Osteoblast (primary cell): ENCODE data around the gene LPIN3. TPM values are rescaled to one million over a fixed set of nuclear protein-coding genes. Genes with fewer than 3 reads are reported as not detected.
A peak's percentile ranks its signal among the peaks of the same experiment; 100 is the strongest.

ENCODE experiments used
- DNase-seq: peaks from one replicate; pipeline ENCODE4 v3.0.0; 2011; ENCODE audit warnings: low spot score, mixed read lengths; ENCODE audit not compliant: insufficient read length; ENCODE audit errors: missing footprints
- H2AFZ ChIP-seq: 2 replicates; pipeline ENCODE4 v1.6.0; 2011; ENCODE audit warnings: mild to moderate bottlenecking, low read length
- H3K27ac ChIP-seq: 2 replicates; pipeline ENCODE4 v1.5.1; 2011; ENCODE audit warnings: mild to moderate bottlenecking, low read depth, low read length, moderate library complexity
- H3K27me3 ChIP-seq: 2 replicates; pipeline ENCODE4 v1.6.0; 2012; ENCODE audit warnings: mild to moderate bottlenecking, control low read depth, inconsistent platforms, low read length, moderate library complexity; ENCODE audit not compliant: insufficient read depth
- H3K36me3 ChIP-seq: 2 replicates; pipeline ENCODE4 v1.5.1; 2011; ENCODE audit warnings: mild to moderate bottlenecking, low read length, control low read depth, moderate library complexity; ENCODE audit not compliant: insufficient read depth
- H3K4me1 ChIP-seq: 2 replicates; pipeline ENCODE4 v1.5.1; 2011; ENCODE audit warnings: mild to moderate bottlenecking, low read length, control low read depth, moderate library complexity; ENCODE audit not compliant: insufficient read depth
- H3K4me2 ChIP-seq: 2 replicates; pipeline ENCODE4 v1.6.0; 2011; ENCODE audit warnings: mild to moderate bottlenecking, low read length; ENCODE audit not compliant: insufficient read depth
- H3K4me3 ChIP-seq: fragments of 200-600 bp; sonication (generic); 3 replicates; pipeline ENCODE4 v1.5.1; 2012; ENCODE audit warnings: mild to moderate bottlenecking, low read length, inconsistent platforms; ENCODE audit not compliant: insufficient read depth
- H3K79me2 ChIP-seq: 2 replicates; pipeline ENCODE4 v1.6.0; 2012; ENCODE audit warnings: mild to moderate bottlenecking, low read length, control low read depth, inconsistent platforms; ENCODE audit not compliant: insufficient read depth
- H3K9me3 ChIP-seq: 2 replicates; pipeline ENCODE4 v1.5.1; 2011; ENCODE audit warnings: low read depth, low read length, control low read depth
- H4K20me1 ChIP-seq: 2 replicates; pipeline ENCODE4 v1.6.0; 2012; ENCODE audit warnings: mild to moderate bottlenecking, low read length, control low read depth; ENCODE audit not compliant: insufficient read depth
- CTCF ChIP-seq: IDR thresholded peaks from 2 replicates; pipeline ENCODE4 v1.5.1; 2011; ENCODE audit warnings: mild to moderate bottlenecking, low read depth, low read length, moderate library complexity; ENCODE audit errors: extremely low read depth
- total RNA-seq: library from RNA; depleted of rRNA; stranded (reverse); fragments of >200 nt; gene quantifications from 2 replicates; pipeline ENCODE4 v1.2.3, GENCODE V29; 2012

LPIN3 gene
- total RNA-seq, 1 donor = 9.0 TPM

GRCh38 chr20:41320976-41321375 lies 19.6 kb upstream of the LPIN3 start:
- Histone ChIP-seq H3K27me3 (no peaks in the 10 kb centered on the region), H3K36me3 (no peaks in the 10 kb centered on the region), H3K4me3 (no peak overlapping the region), H3K4me1 (peaks cover 11% of the 10 kb centered on the region), H3K9me3 (no peaks in the 10 kb centered on the region), H3K4me2 (no peak overlapping the region), H3K79me2 (peaks cover 3% of the 10 kb centered on the region), H3K27ac (no peak overlapping the region), H4K20me1 (no peaks in the 10 kb centered on the region), H2AFZ (no peak overlapping the region)
- no peak for DNase-seq
- TF ChIP-seq CTCF = no peak

- H3K4me3 ChIP-seq = no peak overlapping the region
- no peak overlapping the region for H3K27ac ChIP-seq
- no peaks in the 10 kb centered on the region for H4K20me1 ChIP-seq
- H3K36me3 ChIP-seq = no peaks in the 10 kb centered on the region
- peaks cover 19% of the 10 kb centered on the region for H3K4me1 ChIP-seq
- H3K79me2 ChIP-seq = no peaks in the 10 kb centered on the region
- H3K9me3 ChIP-seq = no peaks in the 10 kb centered on the region
- no peak for DNase-seq
- H2AFZ ChIP-seq = peak overlapping the region; percentile 75
- no peak overlapping the region for H3K4me2 ChIP-seq
- TF ChIP-seq CTCF = no peak
- no peaks in the 10 kb centered on the region for H3K27me3 ChIP-seq
Measured at GRCh38 chr20:41327178-41327577, 13.4 kb upstream of the LPIN3 start.

GRCh38 chr20:41329435-41330342 lies 10.9 kb upstream of the LPIN3 start:
- no peaks in the 10 kb centered on the region for H3K27me3 ChIP-seq
- TF ChIP-seq CTCF = no peak
- H3K36me3 ChIP-seq = no peaks in the 10 kb centered on the region
- H3K4me2 ChIP-seq = peak overlapping the region; percentile 75
- peak overlapping the region; percentile 87 for H2AFZ ChIP-seq
- no peaks in the 10 kb centered on the region for H3K79me2 ChIP-seq
- no peaks in the 10 kb centered on the region for H3K9me3 ChIP-seq
- H3K27ac ChIP-seq = peak overlapping the region; percentile 94
- H4K20me1 ChIP-seq = no peaks in the 10 kb centered on the region
- H3K4me1 ChIP-seq = peaks cover 19% of the 10 kb centered on the region
- H3K4me3 ChIP-seq = peak overlapping the region; percentile 45
- DNase-seq = peak; percentile 97

GRCh38 chr20:41330343-41330720 lies 10.3 kb upstream of the LPIN3 start:
- TF ChIP-seq CTCF = no peak
- Histone ChIP-seq H3K4me1 (peaks cover 19% of the 10 kb centered on the region), H3K4me2 (no peak overlapping the region), H3K9me3 (no peaks in the 10 kb centered on the region), H3K79me2 (no peaks in the 10 kb centered on the region), H3K27me3 (no peaks in the 10 kb centered on the region), H3K27ac (peak overlapping the region; percentile 94), H3K36me3 (no peaks in the 10 kb centered on the region), H4K20me1 (no peaks in the 10 kb centered on the region), H3K4me3 (no peak overlapping the region), H2AFZ (peak overlapping the region; percentile 75)
- peak; percentile 35 for DNase-seq
